HepG2 (cell line): ENCODE measurements around the gene XCL2. TPM values are rescaled to one million over a fixed set of nuclear protein-coding genes. Genes with fewer than 3 reads are reported as not detected.
A peak's percentile ranks its signal among the peaks of the same experiment; 100 is the strongest.

Source experiments
- AKAP8 ChIP-seq: sonication (generic); formaldehyde crosslinking; IDR thresholded peaks from 2 replicates; pipeline ENCODE4 v1.5.1; 2020; ENCODE audit warnings: mild to moderate bottlenecking, missing genetic modification reagents
- CBFB ChIP-seq: sonication (generic); formaldehyde crosslinking; IDR thresholded peaks from 2 replicates; pipeline ENCODE4 v1.4.0; 2020; ENCODE audit warnings: missing genetic modification reagents
- ESRRA ChIP-seq: sonication (generic); formaldehyde crosslinking; IDR thresholded peaks from 2 replicates; pipeline ENCODE4 v1.5.1; 2020; ENCODE audit warnings: mild to moderate bottlenecking, low read depth, missing genetic modification reagents
- HNRNPUL1 ChIP-seq: fragments of 200-400 bp; formaldehyde crosslinking; IDR thresholded peaks from 2 replicates; pipeline ENCODE4 v1.6.1; 2017; ENCODE audit warnings: low read depth, mild to moderate bottlenecking, low read length, moderate library complexity
- NFIC ChIP-seq: IDR thresholded peaks from 2 replicates; pipeline ENCODE4 v1.6.1; 2012; ENCODE audit warnings: mild to moderate bottlenecking, low read length, inconsistent platforms
- NKX3-1 ChIP-seq: sonication (generic); formaldehyde crosslinking; IDR thresholded peaks from 2 replicates; pipeline ENCODE4 v1.5.0; 2020; ENCODE audit warnings: missing genetic modification reagents
- PHF5A ChIP-seq: IDR thresholded peaks from one replicate; pipeline ENCODE4 v1.6.1; 2018; ENCODE audit warnings: low read depth, missing genetic modification reagents; ENCODE audit not compliant: unreplicated experiment
- PITX1 ChIP-seq: sonication (generic); formaldehyde crosslinking; IDR thresholded peaks from 2 replicates; pipeline ENCODE4 v1.5.1; 2020; ENCODE audit warnings: mild to moderate bottlenecking, missing genetic modification reagents
- SIN3B ChIP-seq: fragments of 150-350 bp; IDR thresholded peaks from 2 replicates; pipeline ENCODE4 v1.6.1; 2014; ENCODE audit warnings: low read length
- SMYD3 ChIP-seq: sonication (generic); formaldehyde crosslinking; IDR thresholded peaks from 2 replicates; pipeline ENCODE4 v1.8.1; 2023; ENCODE audit warnings: mild to moderate bottlenecking, missing genetic modification reagents
- TAF1 ChIP-seq: sonication (generic); formaldehyde crosslinking; IDR thresholded peaks from 2 replicates; pipeline ENCODE4 v1.4.0; 2020; ENCODE audit warnings: missing genetic modification reagents
- TBP ChIP-seq: sonication (generic); formaldehyde crosslinking; IDR thresholded peaks from 2 replicates; pipeline ENCODE4 v1.5.0; 2020; ENCODE audit warnings: missing genetic modification reagents
- ZFYVE20 ChIP-seq: sonication (generic); formaldehyde crosslinking; IDR thresholded peaks from 2 replicates; pipeline ENCODE4 v1.8.0; 2023; ENCODE audit warnings: low read depth, mild to moderate bottlenecking, moderate library complexity, missing genetic modification reagents, borderline replicate concordance
- ZNF124 ChIP-seq: sonication (generic); formaldehyde crosslinking; IDR thresholded peaks from 2 replicates; pipeline ENCODE4 v1.4.0; 2020; ENCODE audit warnings: missing genetic modification reagents
- ZNF205 ChIP-seq: IDR thresholded peaks from 2 replicates; pipeline ENCODE4 v1.6.1; 2018; ENCODE audit warnings: missing biosample characterization, missing genetic modification reagents
- ZNF557 ChIP-seq: sonication (generic); formaldehyde crosslinking; IDR thresholded peaks from 2 replicates; pipeline ENCODE4 v1.4.0; 2020; ENCODE audit warnings: missing genetic modification reagents
- ZNF83 ChIP-seq: sonication (generic); formaldehyde crosslinking; IDR thresholded peaks from 2 replicates; pipeline ENCODE4 v1.4.0; 2020; ENCODE audit warnings: missing genetic modification reagents, mild to moderate bottlenecking, borderline replicate concordance
- polyA plus RNA-seq, 8 experiments: library from polyadenylated mRNA; depleted of rRNA in 3 of 8; stranded (reverse) in 7 of 8; unstranded in 1 of 8; fragments of >200 nt; fragmentation: Illumina TruSeq in 4 of 8; extraction: Trizol in 4 of 8; gene quantifications; 2 replicates each; pipeline versions ENCODE4 v1.2.1 to v1.2.3, GENCODE V29; 2011 to 2016; ENCODE audit warnings: low read depth in 4 of 8, missing spikeins in 1 of 8, mixed read lengths in 1 of 8; ENCODE audit not compliant: insufficient read depth in 1 of 8
- total RNA-seq, 5 experiments: library from RNA; depleted of rRNA; stranded (reverse); fragments of >200 nt; fragmentation: Illumina TruSeq; extraction: Trizol; gene quantifications; 2 replicates each; pipeline ENCODE4 v1.2.3, GENCODE V29; 2016; ENCODE audit warnings: low read depth in 1 of 5
- TF ChIP-seq, protein P1 (sequence below): IDR thresholded peaks from 2 replicates; pipeline ENCODE4 v1.6.1; 2012; ENCODE audit warnings: inconsistent platforms
- TF ChIP-seq, protein P2 (sequence below): sonication (generic); formaldehyde crosslinking; IDR thresholded peaks from 2 replicates; pipeline ENCODE4 v1.4.0; 2020; ENCODE audit warnings: mild to moderate bottlenecking, missing genetic modification reagents, borderline replicate concordance
- TF ChIP-seq, protein P3 (sequence below): sonication (generic); formaldehyde crosslinking; IDR thresholded peaks from 2 replicates; pipeline ENCODE4 v1.5.0; 2020; ENCODE audit warnings: missing genetic modification reagents
- TF ChIP-seq, protein P4 (sequence below): IDR thresholded peaks from 2 replicates; pipeline ENCODE4 v1.6.1; 2016
- TF ChIP-seq, protein P5 (sequence below): sonication (generic); formaldehyde crosslinking; IDR thresholded peaks from 2 replicates; pipeline ENCODE4 v1.4.0; 2020; ENCODE audit warnings: low read depth, missing genetic modification reagents

XCL2 gene
- total and polyA plus RNA-seq, 2 of the 13 experiments (the other 11 are each of a cell fraction or from before 2014, with no cell fraction given), result 0.50 TPM; not detected in 1

DNA sequence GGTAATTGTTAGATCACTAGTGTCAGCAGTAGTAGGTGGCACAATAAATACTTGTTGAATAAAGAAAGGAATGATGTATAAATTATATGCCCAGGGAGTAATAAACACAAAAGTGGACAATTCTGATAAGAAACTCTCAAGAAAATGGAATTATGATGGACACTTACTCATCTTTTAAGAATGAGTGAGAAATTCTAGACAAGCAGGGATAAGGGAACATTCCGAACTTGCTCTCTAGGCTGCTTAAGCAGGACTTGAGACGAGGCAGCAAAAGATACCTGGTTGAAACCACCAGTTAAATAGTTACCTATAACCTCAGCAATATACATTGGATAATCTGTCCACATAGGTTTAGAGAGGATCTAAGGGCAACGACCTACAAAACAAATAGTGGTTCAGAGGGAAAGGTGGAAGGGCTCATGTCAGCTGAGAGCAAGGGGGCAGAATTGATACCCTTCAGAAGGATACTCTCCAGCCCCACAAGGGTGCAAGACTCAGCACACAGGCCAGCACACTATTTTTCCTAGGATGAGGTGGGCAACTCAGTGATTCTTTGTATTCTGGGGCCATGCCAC is 46.3 kb downstream of the XCL2 start (continued):
- peak; percentile 36; the same call in 1 of the 2 replicates for TF ChIP-seq NFIC
- no peak for TF ChIP-seq HNRNPUL1
- TF ChIP-seq, protein P1, sequence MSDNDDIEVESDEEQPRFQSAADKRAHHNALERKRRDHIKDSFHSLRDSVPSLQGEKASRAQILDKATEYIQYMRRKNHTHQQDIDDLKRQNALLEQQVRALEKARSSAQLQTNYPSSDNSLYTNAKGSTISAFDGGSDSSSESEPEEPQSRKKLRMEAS, result peak; percentile 36; the same call in 1 of the 2 replicates
- no peak for TF ChIP-seq NKX3-1 (CRISPR knock-in tag)
- 0 out of 2 replicates have a peak, but pooled peaks have one; percentile 21 for TF ChIP-seq ZNF205
- peak; percentile 38; the same call in 1 of the 2 replicates for TF ChIP-seq PITX1 (CRISPR knock-in tag)
- TF ChIP-seq, protein P2, sequence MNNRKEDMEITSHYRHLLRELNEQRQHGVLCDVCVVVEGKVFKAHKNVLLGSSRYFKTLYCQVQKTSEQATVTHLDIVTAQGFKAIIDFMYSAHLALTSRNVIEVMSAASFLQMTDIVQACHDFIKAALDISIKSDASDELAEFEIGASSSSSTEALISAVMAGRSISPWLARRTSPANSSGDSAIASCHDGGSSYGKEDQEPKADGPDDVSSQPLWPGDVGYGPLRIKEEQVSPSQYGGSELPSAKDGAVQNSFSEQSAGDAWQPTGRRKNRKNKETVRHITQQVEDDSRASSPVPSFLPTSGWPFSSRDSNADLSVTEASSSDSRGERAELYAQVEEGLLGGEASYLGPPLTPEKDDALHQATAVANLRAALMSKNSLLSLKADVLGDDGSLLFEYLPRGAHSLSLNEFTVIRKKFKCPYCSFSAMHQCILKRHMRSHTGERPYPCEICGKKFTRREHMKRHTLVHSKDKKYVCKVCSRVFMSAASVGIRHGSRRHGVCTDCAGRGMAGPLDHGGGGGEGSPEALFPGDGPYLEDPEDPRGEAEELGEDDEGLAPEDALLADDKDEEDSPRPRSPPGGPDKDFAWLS (CRISPR knock-in tag), result no peak
- no peak for TF ChIP-seq ZNF557 (CRISPR knock-in tag)
- TF ChIP-seq, protein P3, sequence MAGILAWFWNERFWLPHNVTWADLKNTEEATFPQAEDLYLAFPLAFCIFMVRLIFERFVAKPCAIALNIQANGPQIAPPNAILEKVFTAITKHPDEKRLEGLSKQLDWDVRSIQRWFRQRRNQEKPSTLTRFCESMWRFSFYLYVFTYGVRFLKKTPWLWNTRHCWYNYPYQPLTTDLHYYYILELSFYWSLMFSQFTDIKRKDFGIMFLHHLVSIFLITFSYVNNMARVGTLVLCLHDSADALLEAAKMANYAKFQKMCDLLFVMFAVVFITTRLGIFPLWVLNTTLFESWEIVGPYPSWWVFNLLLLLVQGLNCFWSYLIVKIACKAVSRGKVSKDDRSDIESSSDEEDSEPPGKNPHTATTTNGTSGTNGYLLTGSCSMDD (CRISPR knock-in tag), result no peak
- TF ChIP-seq, protein P4, sequence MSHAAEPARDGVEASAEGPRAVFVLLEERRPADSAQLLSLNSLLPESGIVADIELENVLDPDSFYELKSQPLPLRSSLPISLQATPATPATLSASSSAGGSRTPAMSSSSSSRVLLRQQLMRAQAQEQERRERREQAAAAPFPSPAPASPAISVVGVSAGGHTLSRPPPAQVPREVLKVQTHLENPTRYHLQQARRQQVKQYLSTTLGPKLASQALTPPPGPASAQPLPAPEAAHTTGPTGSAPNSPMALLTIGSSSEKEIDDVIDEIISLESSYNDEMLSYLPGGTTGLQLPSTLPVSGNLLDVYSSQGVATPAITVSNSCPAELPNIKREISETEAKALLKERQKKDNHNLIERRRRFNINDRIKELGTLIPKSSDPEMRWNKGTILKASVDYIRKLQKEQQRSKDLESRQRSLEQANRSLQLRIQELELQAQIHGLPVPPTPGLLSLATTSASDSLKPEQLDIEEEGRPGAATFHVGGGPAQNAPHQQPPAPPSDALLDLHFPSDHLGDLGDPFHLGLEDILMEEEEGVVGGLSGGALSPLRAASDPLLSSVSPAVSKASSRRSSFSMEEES, result peak; percentile 54; the same call in 1 of the 2 replicates
- TF ChIP-seq ZFYVE20 (CRISPR knock-in tag), result no peak
- TF ChIP-seq ZNF124 (CRISPR knock-in tag), result peak; percentile 37; the same call in 1 of the 2 replicates
- TF ChIP-seq AKAP8, result no peak
- TF ChIP-seq ZNF83 (CRISPR knock-in tag), result no peak
- no peak for TF ChIP-seq CBFB (CRISPR knock-in tag)
- TF ChIP-seq, protein P5, sequence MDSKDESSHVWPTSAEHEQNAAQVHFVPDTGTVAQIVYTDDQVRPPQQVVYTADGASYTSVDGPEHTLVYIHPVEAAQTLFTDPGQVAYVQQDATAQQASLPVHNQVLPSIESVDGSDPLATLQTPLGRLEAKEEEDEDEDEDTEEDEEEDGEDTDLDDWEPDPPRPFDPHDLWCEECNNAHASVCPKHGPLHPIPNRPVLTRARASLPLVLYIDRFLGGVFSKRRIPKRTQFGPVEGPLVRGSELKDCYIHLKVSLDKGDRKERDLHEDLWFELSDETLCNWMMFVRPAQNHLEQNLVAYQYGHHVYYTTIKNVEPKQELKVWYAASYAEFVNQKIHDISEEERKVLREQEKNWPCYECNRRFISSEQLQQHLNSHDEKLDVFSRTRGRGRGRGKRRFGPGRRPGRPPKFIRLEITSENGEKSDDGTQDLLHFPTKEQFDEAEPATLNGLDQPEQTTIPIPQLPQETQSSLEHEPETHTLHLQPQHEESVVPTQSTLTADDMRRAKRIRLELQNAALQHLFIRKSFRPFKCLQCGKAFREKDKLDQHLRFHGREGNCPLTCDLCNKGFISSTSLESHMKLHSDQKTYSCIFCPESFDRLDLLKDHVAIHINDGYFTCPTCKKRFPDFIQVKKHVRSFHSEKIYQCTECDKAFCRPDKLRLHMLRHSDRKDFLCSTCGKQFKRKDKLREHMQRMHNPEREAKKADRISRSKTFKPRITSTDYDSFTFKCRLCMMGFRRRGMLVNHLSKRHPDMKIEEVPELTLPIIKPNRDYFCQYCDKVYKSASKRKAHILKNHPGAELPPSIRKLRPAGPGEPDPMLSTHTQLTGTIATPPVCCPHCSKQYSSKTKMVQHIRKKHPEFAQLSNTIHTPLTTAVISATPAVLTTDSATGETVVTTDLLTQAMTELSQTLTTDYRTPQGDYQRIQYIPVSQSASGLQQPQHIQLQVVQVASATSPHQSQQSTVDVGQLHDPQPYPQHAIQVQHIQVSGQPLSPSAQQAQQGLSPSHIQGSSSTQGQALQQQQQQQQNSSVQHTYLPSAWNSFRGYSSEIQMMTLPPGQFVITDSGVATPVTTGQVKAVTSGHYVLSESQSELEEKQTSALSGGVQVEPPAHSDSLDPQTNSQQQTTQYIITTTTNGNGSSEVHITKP (CRISPR knock-in tag), result peak; percentile 94
- TF ChIP-seq PHF5A (CRISPR knock-in tag), result peak; percentile 54
- no peak for TF ChIP-seq TAF1 (CRISPR knock-in tag)
- TF ChIP-seq SIN3B, result no peak
- TF ChIP-seq ESRRA (CRISPR knock-in tag), result no peak; the same call in 1 of the 2 replicates
- TF ChIP-seq TBP (CRISPR knock-in tag), result no peak
- no peak for TF ChIP-seq SMYD3
